ENCODE measurements around the gene DST.

- TF ChIP-seq POLR2A (IDR thresholded peaks at IDR 0.05), result no peak
- no peak for TF ChIP-seq CTCF (IDR thresholded peaks at IDR 0.05)
Observed at GRCh38 chr6:56664029-56664428, 21.3 kb upstream of the DST start.
